Thyroid gland (tissue), 4 donors: ENCODE measurements around the gene SURF2. TPM values are rescaled to one million over a fixed set of nuclear protein-coding genes. Genes with fewer than 3 reads are reported as not detected.

Experiments used
- DNase-seq, 2 donors: peaks; one replicate each; pipeline ENCODE4 v3.0.0-alpha.2; 2019
- H3K27ac ChIP-seq, 3 donors: fragments of 200-600 bp; sonication (generic); 1 replicate in 2 of 3; 2 replicates in 1 of 3; pipeline ENCODE4 v1.5.1; 2016 to 2019; ENCODE audit warnings: mild to moderate bottlenecking in 1 of 3, moderate library complexity in 1 of 3
- H3K27me3 ChIP-seq: fragments of 200-600 bp; sonication (generic); one replicate; pipeline ENCODE4 v1.5.1; 2019
- H3K36me3 ChIP-seq, 2 donors: fragments of 200-600 bp; sonication (generic); one replicate each; pipeline ENCODE4 v1.5.1; 2016 to 2019
- H3K4me1 ChIP-seq, 2 donors: fragments of 200-600 bp; sonication (generic); one replicate each; pipeline ENCODE4 v1.5.1; 2017 to 2019
- H3K4me3 ChIP-seq, 3 donors: fragments of 200-600 bp; sonication (generic); replicated peaks in 1 of 3; 1 replicate in 2 of 3; 2 replicates in 1 of 3; pipeline ENCODE4 v1.5.1; 2016; ENCODE audit warnings: mild to moderate bottlenecking in 1 of 3
- H3K9me3 ChIP-seq: fragments of 200-600 bp; sonication (generic); one replicate; pipeline ENCODE4 v1.5.1; 2017
- CTCF ChIP-seq, 6 experiments: fragments of 200-600 bp in 3 of 6; fragments of 450-650 bp in 3 of 6; sonication (generic) in 3 of 6; IDR thresholded peaks; one replicate each; pipeline ENCODE4 v1.5.1; 2016 to 2019; ENCODE audit warnings: antibody characterized with exemption in 6 of 6, mild to moderate bottlenecking in 2 of 6, inconsistent platforms in 1 of 6, moderate library complexity in 1 of 6
- POLR2A ChIP-seq, 2 donors: fragments of 450-650 bp; IDR thresholded peaks; one replicate each; pipeline ENCODE4 v1.6.1; 2017; ENCODE audit warnings: antibody characterized with exemption in 2 of 2, mild to moderate bottlenecking in 2 of 2, moderate library complexity in 1 of 2
- WGBS, 2 donors: methylation state at CpG; one replicate each; pipeline ENCODE4 v1.1.5; 2017; 5-methylcytosine and 5-hydroxymethylcytosine counted together
- intact Hi-C: fragments of 100-400 bp; cut with DNase I; formaldehyde crosslinking; loops from one replicate; pipeline ENCODE4 v1.15.1; 2023
- total RNA-seq, 4 donors: library from RNA; depleted of rRNA; stranded (reverse); fragments of >200 nt; gene quantifications; one replicate each; pipeline ENCODE4 v1.2.3, GENCODE V29; 2016

SURF2 gene
- total RNA-seq, 4 donors from 2014 or later: 26.2 to 42.7 (median 31.6) TPM

DNA sequence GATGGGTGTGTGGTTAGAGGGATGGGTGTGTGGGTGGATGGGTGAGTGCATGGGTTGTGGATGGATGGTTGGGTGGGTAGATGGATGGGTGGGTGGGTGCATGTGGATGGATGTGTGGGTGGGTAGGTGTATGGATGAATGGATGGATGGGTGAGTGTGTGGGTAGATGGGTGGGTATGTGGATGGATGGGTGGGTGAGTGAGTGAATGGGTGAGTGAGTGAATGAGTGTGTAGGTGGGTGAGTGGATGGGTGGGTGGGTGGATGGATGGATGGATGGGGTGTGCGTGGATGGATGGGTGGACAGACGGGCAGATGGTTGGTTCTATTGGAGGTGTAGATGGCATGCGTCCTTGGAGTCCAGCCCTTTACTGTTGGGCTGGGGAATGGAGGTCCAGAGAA, 37.0 kb downstream of the SURF2 start:
- TF ChIP-seq CTCF (IDR thresholded peaks at IDR 0.05): no peak
- TF ChIP-seq POLR2A (IDR thresholded peaks at IDR 0.05): no peak
- WGBS, 2 donors: 89 to 90% methylated on average over 3 of the region's 3 CpGs
- H3K9me3 ChIP-seq: no peaks in the 10 kb centered on the region
- H3K27me3 ChIP-seq: no peaks in the 10 kb centered on the region
- no peak overlapping the region for H3K4me3 ChIP-seq
- no peak overlapping the region for H3K27ac ChIP-seq
- H3K4me1 ChIP-seq: peaks cover 0 to 4% of the 10 kb centered on the region in 2 donors
- DNase-seq: no peak
- no peaks in the 10 kb centered on the region for H3K36me3 ChIP-seq
- intact Hi-C loops: no loop called here

- no peaks in the 10 kb centered on the region for H3K27me3 ChIP-seq
- DNase-seq: no peak
- H3K27ac ChIP-seq: no peak overlapping the region
- H3K36me3 ChIP-seq: no peaks in the 10 kb centered on the region
- intact Hi-C loops: no loop called here
- no peaks in the 10 kb centered on the region for H3K4me1 ChIP-seq
- no peaks in the 10 kb centered on the region for H3K9me3 ChIP-seq
- 32 to 57% methylated on average over 6 to 7 of the region's 8 CpGs for WGBS, 2 donors
- TF ChIP-seq CTCF (IDR thresholded peaks at IDR 0.05) (no peak), POLR2A (IDR thresholded peaks at IDR 0.05) (no peak)
- no peak overlapping the region for H3K4me3 ChIP-seq
Measured at GRCh38 chr9:133394687-133395271, 38.4 kb downstream of the SURF2 start.

DNA sequence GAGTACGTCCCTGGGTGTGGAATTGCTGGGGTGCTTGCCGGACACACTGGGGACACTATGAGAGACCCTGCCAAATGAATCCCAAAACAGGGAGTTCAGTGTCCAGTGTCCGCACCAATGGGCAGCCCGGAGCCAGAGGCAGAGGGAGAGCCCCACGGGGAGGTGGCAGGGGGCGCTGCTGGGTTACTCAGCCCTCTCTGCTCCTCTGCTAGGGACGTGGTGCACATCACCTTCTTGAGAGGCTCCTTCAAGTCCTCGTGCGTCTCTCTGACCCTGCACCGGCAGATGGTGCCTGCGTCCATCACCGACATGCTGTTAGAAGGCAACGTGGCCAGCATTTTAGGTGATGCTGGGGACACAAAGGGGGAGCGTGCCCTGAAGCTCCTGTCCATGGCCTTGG, 40.6 kb downstream of the SURF2 start:
- intact Hi-C loops: no loop called here
- Histone ChIP-seq H3K27me3 (no peaks in the 10 kb centered on the region), H3K4me3 (no peak overlapping the region), H3K36me3 (no peaks in the 10 kb centered on the region), H3K9me3 (no peaks in the 10 kb centered on the region), H3K27ac (no peak overlapping the region), H3K4me1 (no peaks in the 10 kb centered on the region)
- peak; percentile 10 to 12 for DNase-seq
- TF ChIP-seq CTCF (IDR thresholded peaks at IDR 0.05) (peak in 1 of 6 experiments; percentile 10), POLR2A (IDR thresholded peaks at IDR 0.05) (no peak)
- 16 to 30% methylated on average over 7 to 12 of the region's 14 CpGs for whole genome bisulfite sequencing, 2 donors

DNA sequence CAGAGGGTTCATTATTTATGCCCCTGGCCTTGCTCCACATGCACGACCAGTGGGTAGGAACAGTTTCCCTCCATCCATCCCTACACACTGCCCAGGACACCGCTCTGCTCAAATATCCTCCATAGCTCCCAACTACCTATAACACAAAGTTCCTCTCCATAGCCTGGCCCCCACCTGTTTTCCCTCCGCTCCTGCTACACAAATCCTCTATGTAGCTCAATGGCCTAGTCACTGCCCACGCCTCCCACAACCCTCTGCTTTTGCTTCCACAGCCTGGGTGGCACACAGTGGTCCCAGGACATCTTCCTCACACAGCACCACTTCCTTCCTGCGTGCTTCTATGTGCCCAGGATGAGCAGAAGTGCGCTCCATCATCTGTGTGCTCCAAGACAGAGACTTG, 41.0 kb downstream of the SURF2 start:
- 83 to 84% methylated on average over 6 of the region's 6 CpGs for WGBS, 2 donors
- Histone ChIP-seq H3K27me3 (no peaks in the 10 kb centered on the region), H3K27ac (no peak overlapping the region), H3K36me3 (no peaks in the 10 kb centered on the region), H3K4me1 (no peaks in the 10 kb centered on the region), H3K4me3 (no peak overlapping the region), H3K9me3 (no peaks in the 10 kb centered on the region)
- intact Hi-C loops: no loop called here
- no peak for TF ChIP-seq CTCF (IDR thresholded peaks at IDR 0.05)
- no peak for TF ChIP-seq POLR2A (IDR thresholded peaks at IDR 0.05)
- no peak for DNase-seq

DNA sequence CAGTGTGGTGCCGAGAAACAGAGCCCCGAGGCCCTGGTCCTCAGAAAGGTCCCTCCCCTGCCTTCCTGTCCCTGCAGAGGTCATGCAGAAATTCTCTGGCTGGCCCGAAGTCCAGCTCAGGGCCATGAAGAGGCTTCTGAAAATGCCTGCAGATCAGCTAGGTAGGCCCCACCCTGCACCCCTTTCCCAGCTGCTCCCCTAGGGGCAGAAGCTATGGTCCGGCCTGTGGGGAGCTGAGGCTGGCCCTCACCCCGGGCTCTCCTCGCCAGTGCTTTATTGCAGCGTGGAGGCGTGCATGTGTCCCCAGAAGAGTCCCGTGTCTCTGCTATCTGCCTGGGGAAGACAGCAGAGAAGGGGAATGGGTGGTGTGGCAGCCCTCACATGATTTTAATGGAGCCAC, 41.5 kb downstream of the SURF2 start:
- TF ChIP-seq CTCF (IDR thresholded peaks at IDR 0.05) (no peak), POLR2A (IDR thresholded peaks at IDR 0.05) (no peak)
- H3K27ac ChIP-seq: no peak overlapping the region
- H3K36me3 ChIP-seq: no peaks in the 10 kb centered on the region
- 53 to 70% methylated on average over 5 to 9 of the region's 9 CpGs for WGBS, 2 donors
- no peaks in the 10 kb centered on the region for H3K4me1 ChIP-seq
- no peaks in the 10 kb centered on the region for H3K9me3 ChIP-seq
- H3K4me3 ChIP-seq: no peak overlapping the region
- no peak for DNase-seq
- H3K27me3 ChIP-seq: no peaks in the 10 kb centered on the region
- intact Hi-C loops: no loop called here
